ENCODE data around the gene AK8. TPM values are rescaled to one million over a fixed set of nuclear protein-coding genes. Genes with fewer than 3 reads are reported as not detected.

The AK8 gene
- total and polyA plus RNA-seq, 12 donors = 0.09 to 1.0 (median 0.21) TPM; not detected in 6

DNA sequence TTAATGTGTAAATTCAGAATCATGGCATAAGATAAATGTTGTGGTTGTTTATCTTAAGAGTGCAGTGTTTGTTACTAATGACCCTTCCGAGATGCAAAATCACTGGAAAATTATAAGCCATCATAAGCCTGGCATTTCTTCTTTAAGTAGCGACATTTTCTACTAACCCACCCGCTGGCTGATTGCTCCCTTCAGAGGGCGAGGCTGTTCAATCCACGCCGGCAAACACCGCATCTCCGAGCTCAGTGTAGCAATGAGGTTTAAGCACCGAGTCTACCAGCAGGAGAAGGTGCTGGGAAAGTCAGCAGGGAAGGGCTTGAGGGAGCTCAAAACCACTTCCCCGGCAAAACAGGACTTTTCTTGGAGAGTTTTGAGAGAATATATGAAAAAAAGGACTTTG, 52.7 kb downstream of the AK8 start:
- Histone ChIP-seq H3K9me3 (no peaks in the 10 kb centered on the region), H3K4me1 (peaks cover 0 to 3% (median 0%) of the 10 kb centered on the region in 9 donors), H3K4me3 (no peak overlapping the region), H3K27me3 (peaks cover 0 to 9% (median 0%) of the 10 kb centered on the region in 7 donors), H3K36me3 (no peaks in the 10 kb centered on the region), H3K27ac (no peak overlapping the region)
- intact Hi-C loops (cut with DNase I) = no loop called here
- WGBS, 2 donors = 70 to 71% methylated on average over 10 of the region's 10 CpGs
- DNase-seq = no peak
- TF ChIP-seq, protein P1, sequence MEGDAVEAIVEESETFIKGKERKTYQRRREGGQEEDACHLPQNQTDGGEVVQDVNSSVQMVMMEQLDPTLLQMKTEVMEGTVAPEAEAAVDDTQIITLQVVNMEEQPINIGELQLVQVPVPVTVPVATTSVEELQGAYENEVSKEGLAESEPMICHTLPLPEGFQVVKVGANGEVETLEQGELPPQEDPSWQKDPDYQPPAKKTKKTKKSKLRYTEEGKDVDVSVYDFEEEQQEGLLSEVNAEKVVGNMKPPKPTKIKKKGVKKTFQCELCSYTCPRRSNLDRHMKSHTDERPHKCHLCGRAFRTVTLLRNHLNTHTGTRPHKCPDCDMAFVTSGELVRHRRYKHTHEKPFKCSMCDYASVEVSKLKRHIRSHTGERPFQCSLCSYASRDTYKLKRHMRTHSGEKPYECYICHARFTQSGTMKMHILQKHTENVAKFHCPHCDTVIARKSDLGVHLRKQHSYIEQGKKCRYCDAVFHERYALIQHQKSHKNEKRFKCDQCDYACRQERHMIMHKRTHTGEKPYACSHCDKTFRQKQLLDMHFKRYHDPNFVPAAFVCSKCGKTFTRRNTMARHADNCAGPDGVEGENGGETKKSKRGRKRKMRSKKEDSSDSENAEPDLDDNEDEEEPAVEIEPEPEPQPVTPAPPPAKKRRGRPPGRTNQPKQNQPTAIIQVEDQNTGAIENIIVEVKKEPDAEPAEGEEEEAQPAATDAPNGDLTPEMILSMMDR (IDR thresholded peaks at IDR 0.05) = no peak
- ATAC-seq = no peak

DNA sequence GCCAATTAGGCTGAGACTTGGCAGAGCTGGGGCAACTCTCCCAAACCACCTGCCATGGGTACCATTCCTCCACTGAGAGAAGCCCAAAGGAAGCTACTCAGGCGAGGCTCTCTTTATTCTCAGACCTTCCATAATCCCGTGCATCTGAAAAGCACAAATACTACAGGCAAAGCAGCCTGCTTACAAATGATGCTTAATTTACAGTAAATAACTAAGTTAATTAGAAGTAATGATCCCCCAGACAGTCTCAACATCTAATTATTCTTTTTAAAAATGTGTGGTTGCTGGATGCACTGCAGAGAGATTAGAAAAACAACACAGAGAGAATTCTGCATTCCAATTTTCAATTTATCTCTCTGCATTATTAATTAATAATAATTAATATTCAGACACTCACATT, 53.1 kb downstream of the AK8 start:
- TF ChIP-seq, protein P1 (IDR thresholded peaks at IDR 0.05) = no peak
- no peak overlapping the region for H3K27ac ChIP-seq
- WGBS, 2 donors = 70 to 78% methylated on average over 2 of the region's 2 CpGs
- no peaks in the 10 kb centered on the region for H3K36me3 ChIP-seq
- DNase-seq (no peak), ATAC-seq (no peak)
- H3K27me3 ChIP-seq = peaks cover 0 to 9% (median 0%) of the 10 kb centered on the region in 7 donors
- no peak overlapping the region for H3K4me3 ChIP-seq
- H3K9me3 ChIP-seq = no peaks in the 10 kb centered on the region
- H3K4me1 ChIP-seq = peaks cover 0 to 6% (median 0%) of the 10 kb centered on the region in 9 donors
- intact Hi-C loops (cut with DNase I) = loop anchor here in 1 of 10 donors (5.0 kb wide), 1 partner anchor 77 kb away; no protein-coding TSS in a partner anchor

DNA sequence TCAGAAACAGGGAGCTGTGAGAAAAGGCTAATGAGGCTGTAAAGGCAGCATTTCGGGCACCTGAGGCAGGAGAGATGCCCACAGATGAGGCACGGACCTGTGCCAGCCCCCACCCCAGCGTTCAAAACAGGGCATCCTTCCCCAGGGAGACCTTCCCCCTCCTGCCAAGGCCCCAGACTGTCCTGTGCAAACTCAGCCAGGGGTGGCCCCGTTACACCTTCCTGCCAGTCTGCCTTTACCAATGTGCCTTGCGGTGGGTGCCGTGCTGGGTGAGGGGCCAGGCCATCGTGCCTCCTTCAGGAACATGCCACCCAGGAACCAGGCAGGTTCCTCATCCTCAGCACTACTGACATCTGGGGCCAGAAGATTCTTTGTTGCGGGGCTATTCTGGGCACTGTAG, 53.9 kb downstream of the AK8 start:
- H3K9me3 ChIP-seq = no peaks in the 10 kb centered on the region
- no peak overlapping the region for H3K27ac ChIP-seq
- TF ChIP-seq, protein P1 (IDR thresholded peaks at IDR 0.05) = no peak
- 81 to 83% methylated on average over 8 of the region's 8 CpGs for WGBS, 2 donors
- intact Hi-C loops (cut with DNase I) = loop anchor here in 1 of 10 donors (5.0 kb wide), 1 partner anchor 78 kb away; no protein-coding TSS in a partner anchor
- no peak overlapping the region for H3K4me3 ChIP-seq
- no peaks in the 10 kb centered on the region for H3K36me3 ChIP-seq
- peaks cover 0 to 9% (median 0%) of the 10 kb centered on the region in 7 donors for H3K27me3 ChIP-seq
- ATAC-seq = peak in 1 of 8 donors; percentile 17
- DNase-seq = no peak
- H3K4me1 ChIP-seq = peaks cover 0 to 6% (median 0%) of the 10 kb centered on the region in 9 donors

DNA sequence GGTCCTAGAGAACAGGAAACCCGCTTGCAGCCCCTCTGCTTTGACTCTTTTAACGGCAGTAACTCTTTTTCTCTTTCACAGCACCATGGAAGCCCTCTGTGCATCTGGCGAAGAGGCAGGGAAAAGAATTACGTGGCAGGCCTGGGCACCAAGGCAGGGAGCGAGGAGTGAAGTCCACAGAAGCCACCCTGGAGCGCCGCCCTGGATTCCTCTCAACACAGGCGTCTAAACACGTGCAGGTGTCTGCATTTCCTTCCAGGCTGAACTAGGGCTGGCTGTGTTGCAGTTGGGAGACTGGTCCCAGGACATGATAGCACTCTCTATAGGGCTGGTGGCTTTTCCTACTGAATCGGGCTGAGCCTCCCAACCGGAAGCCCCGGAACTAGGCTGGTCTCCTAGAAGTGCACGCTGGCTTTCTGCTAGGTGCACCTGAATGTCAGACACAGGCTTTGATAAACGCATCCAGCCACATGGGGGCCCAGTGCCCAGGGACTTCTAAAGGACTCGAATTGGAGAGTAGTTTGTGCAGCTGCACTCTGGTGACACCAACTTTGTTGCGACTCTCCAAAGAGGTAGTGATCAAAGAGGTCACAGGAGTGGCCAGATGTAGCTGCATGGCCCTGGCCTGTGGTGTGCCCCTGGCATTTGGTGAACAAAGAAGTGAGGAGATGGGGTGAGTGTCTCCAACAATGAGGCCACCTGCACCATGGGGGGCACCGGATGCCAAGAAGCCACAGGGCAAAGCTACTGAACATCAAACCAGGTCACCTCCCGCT, 54.5 kb downstream of the AK8 start:
- no peaks in the 10 kb centered on the region for H3K9me3 ChIP-seq
- peak in 2 of 8 donors; percentile 33 to 55 for ATAC-seq
- H3K27ac ChIP-seq = no peak overlapping the region
- intact Hi-C loops (cut with DNase I) = loop anchor here in 1 of 10 donors (5.0 kb wide), 1 partner anchor 79 kb away; no protein-coding TSS in a partner anchor
- WGBS, 2 donors = 75 to 80% methylated on average over 18 of the region's 18 CpGs
- H3K36me3 ChIP-seq = no peaks in the 10 kb centered on the region
- H3K27me3 ChIP-seq = peaks cover 0 to 6% (median 0%) of the 10 kb centered on the region in 7 donors
- TF ChIP-seq, protein P1 (IDR thresholded peaks at IDR 0.05) = no peak
- no peak for DNase-seq
- H3K4me3 ChIP-seq = no peak overlapping the region
- peaks cover 0 to 6% (median 0%) of the 10 kb centered on the region in 9 donors for H3K4me1 ChIP-seq
